Ishikawa (cell line): Measurements from ENCODE around the gene TTLL6.

Experiments used
- CEBPB ChIP-seq: IDR thresholded peaks from 2 replicates; pipeline ENCODE4 v1.6.1; 2012
- CREB1 ChIP-seq: IDR thresholded peaks from 2 replicates; pipeline ENCODE4 v1.6.1; 2012; ENCODE audit warnings: low read depth
- EP300 ChIP-seq: IDR thresholded peaks from 2 replicates; pipeline ENCODE4 v1.6.1; 2012; ENCODE audit warnings: borderline replicate concordance
- NFIC ChIP-seq: IDR thresholded peaks from 2 replicates; pipeline ENCODE4 v1.6.1; 2012
- RAD21 ChIP-seq: IDR thresholded peaks from 2 replicates; pipeline ENCODE4 v1.6.1; 2012; ENCODE audit warnings: low read depth
- TAF1 ChIP-seq: IDR thresholded peaks from 2 replicates; pipeline ENCODE4 v1.6.1; 2012; ENCODE audit warnings: low read depth, mild to moderate bottlenecking
- TCF12 ChIP-seq: IDR thresholded peaks from 2 replicates; pipeline ENCODE4 v1.6.1; 2012; ENCODE audit warnings: low read depth
- TEAD4 ChIP-seq: IDR thresholded peaks from 2 replicates; pipeline ENCODE4 v1.6.1; 2012
- YY1 ChIP-seq: IDR thresholded peaks from 2 replicates; pipeline ENCODE4 v1.6.1; 2012; ENCODE audit warnings: low read depth
- TF ChIP-seq, protein P1 (sequence below): IDR thresholded peaks from 2 replicates; pipeline ENCODE4 v1.6.1; 2012; ENCODE audit warnings: low read depth, mild to moderate bottlenecking
- TF ChIP-seq, protein P2 (sequence below): IDR thresholded peaks from 2 replicates; pipeline ENCODE4 v1.6.1; 2012

DNA sequence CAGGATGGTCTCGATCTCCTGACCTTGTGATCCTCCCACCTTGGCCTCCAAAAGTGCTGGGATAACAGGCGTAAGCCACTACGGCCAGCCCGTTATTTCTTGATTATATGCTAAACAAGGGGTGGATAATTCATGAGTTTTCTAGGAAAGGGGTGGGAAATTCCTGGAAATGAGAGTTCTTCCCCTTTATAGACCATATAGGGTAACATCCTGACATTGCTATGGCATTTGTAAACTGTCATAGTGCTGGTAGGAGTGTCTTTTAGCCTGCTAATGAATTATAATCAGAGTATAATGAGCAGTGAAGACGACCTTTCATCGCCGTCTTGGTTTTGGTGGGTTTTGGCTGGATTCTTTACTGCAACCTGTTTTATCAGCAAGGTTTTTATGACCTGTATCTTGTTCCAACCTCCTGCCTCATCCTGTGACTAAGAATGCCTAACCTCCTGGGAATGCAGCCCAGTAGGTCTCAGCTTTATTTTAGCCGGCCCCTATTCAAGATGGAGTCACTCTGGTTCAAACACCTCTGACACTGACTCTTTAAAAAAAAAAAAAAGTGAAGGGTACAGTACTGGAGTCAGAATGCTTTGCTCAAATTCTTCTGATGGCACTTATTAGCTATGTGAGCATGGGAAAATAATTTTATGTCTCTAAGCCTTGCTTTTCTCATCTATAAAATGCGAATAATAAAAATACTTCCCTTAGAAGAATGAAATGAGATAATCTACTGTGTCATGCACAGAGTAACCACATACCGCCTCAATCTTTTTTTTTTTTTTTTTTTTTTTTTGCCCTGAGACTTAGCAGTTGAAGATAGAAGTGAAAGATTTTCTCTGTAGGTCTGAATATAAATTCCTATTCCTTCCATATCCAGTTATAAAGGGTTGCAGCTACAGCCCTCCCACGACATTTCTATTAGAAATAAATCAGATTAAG lies 8.7 kb upstream of the TTLL6 start:
- TF ChIP-seq, protein P1, sequence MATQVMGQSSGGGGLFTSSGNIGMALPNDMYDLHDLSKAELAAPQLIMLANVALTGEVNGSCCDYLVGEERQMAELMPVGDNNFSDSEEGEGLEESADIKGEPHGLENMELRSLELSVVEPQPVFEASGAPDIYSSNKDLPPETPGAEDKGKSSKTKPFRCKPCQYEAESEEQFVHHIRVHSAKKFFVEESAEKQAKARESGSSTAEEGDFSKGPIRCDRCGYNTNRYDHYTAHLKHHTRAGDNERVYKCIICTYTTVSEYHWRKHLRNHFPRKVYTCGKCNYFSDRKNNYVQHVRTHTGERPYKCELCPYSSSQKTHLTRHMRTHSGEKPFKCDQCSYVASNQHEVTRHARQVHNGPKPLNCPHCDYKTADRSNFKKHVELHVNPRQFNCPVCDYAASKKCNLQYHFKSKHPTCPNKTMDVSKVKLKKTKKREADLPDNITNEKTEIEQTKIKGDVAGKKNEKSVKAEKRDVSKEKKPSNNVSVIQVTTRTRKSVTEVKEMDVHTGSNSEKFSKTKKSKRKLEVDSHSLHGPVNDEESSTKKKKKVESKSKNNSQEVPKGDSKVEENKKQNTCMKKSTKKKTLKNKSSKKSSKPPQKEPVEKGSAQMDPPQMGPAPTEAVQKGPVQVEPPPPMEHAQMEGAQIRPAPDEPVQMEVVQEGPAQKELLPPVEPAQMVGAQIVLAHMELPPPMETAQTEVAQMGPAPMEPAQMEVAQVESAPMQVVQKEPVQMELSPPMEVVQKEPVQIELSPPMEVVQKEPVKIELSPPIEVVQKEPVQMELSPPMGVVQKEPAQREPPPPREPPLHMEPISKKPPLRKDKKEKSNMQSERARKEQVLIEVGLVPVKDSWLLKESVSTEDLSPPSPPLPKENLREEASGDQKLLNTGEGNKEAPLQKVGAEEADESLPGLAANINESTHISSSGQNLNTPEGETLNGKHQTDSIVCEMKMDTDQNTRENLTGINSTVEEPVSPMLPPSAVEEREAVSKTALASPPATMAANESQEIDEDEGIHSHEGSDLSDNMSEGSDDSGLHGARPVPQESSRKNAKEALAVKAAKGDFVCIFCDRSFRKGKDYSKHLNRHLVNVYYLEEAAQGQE, result no peak
- TF ChIP-seq YY1 (no peak), EP300 (no peak), RAD21 (no peak), TAF1 (no peak), TEAD4 (no peak), TCF12 (no peak), CREB1 (no peak), CEBPB (no peak), NFIC (no peak)
- TF ChIP-seq, protein P2, sequence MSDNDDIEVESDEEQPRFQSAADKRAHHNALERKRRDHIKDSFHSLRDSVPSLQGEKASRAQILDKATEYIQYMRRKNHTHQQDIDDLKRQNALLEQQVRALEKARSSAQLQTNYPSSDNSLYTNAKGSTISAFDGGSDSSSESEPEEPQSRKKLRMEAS, result no peak
